KMS-11 (cell line): ENCODE results near the gene AOAH.

Experiments
- H2AFZ ChIP-seq: fragments of 200-600 bp; sonication (generic); 2 replicates; pipeline ENCODE4 v1.6.1; 2016; ENCODE audit warnings: antibody characterized with exemption, mixed run types, low read depth
- H3K27ac ChIP-seq: fragments of 200-600 bp; sonication (generic); 2 replicates; pipeline ENCODE4 v1.6.1; 2016; ENCODE audit warnings: mild to moderate bottlenecking, mixed run types
- H3K27me3 ChIP-seq: fragments of 200-600 bp; sonication (generic); 2 replicates; pipeline ENCODE4 v1.6.1; 2017; ENCODE audit warnings: mild to moderate bottlenecking, low read depth, mixed run types, moderate library complexity; ENCODE audit not compliant: insufficient read depth
- H3K36me3 ChIP-seq: fragments of 200-600 bp; sonication (generic); 2 replicates; pipeline ENCODE4 v1.6.1; 2017; ENCODE audit warnings: mild to moderate bottlenecking, mixed run types; ENCODE audit not compliant: insufficient read depth
- H3K4me1 ChIP-seq: fragments of 200-600 bp; sonication (generic); 2 replicates; pipeline ENCODE4 v1.6.1; 2016; ENCODE audit warnings: mild to moderate bottlenecking, low read depth, mixed run types; ENCODE audit not compliant: poor library complexity, severe bottlenecking
- H3K4me2 ChIP-seq: fragments of 200-600 bp; sonication (generic); 2 replicates; pipeline ENCODE4 v1.7.0; 2016; ENCODE audit warnings: mild to moderate bottlenecking, mixed run types
- H3K4me3 ChIP-seq: fragments of 200-600 bp; sonication (generic); IDR thresholded peaks from 2 replicates; pipeline ENCODE4 v1.6.1; 2017; ENCODE audit warnings: low read depth, low read length, mixed read lengths; ENCODE audit not compliant: insufficient read depth
- H3K79me2 ChIP-seq: fragments of 200-600 bp; sonication (generic); 2 replicates; pipeline ENCODE4 v1.6.1; 2016; ENCODE audit warnings: low read depth, mixed run types; ENCODE audit not compliant: insufficient read depth
- H3K9ac ChIP-seq: fragments of 200-600 bp; sonication (generic); 2 replicates; pipeline ENCODE4 v1.6.1; 2016; ENCODE audit warnings: mild to moderate bottlenecking, mixed run types
- H4K20me1 ChIP-seq: fragments of 200-600 bp; sonication (generic); 2 replicates; pipeline ENCODE4 v1.6.1; 2016; ENCODE audit warnings: mild to moderate bottlenecking, mixed run types; ENCODE audit not compliant: insufficient read depth
- TF ChIP-seq, protein P1 (sequence below): fragments of 200-600 bp; sonication (generic); conservative IDR thresholded peaks from 2 replicates; pipeline ENCODE4 v1.6.1; 2017; ENCODE audit warnings: low read depth, mild to moderate bottlenecking, antibody characterized with exemption, low read length, moderate library complexity, mixed read lengths

The AOAH gene

DNA sequence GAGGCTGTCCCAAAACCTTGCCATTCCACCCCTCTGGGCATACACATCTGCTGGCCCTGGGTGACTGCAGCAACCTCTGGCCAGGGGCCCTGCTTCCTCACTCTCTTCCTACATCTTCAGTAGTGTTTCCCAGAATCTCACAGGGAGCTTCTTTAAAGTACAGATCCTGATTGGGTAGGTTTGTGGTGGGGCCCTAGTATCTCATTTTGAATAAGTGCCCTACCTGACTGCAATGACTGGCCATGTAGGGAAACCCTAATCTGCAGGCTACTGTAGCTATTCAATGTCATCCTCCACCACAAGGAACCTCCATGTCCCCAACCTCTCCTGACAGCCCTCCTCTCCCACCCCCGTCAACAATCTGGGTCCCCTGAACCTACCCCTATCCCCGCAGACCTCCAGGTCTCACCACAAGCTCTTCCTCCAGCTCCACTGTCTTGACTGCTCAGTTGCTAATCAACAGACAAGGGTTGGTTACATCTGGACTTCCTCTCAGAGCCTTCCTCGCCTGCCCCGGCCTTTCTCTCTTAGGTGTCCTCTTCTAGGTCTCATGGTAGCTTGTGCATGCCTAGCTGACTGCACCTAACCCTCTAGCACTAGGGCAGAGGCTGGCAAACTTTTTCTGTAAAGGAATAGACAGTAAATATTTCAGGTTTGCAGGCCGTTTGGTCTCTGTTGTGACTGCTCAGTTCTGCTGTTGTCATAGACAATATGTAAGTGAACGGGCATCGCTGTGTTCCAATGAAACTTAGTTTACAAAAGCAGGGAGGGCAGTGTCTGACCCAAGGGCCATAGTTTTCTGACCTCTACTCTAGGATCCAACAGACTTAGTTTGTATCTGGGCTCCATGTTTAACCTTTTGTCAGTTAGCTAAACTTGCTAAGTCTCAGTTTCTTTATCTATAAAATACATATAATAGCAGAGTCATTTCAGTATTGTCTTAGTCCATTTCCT, 121.1 kb downstream of the AOAH start:
- Histone ChIP-seq H2AFZ (no peak overlapping the region), H3K27me3 (no peaks in the 10 kb centered on the region), H3K4me2 (no peak overlapping the region), H4K20me1 (no peaks in the 10 kb centered on the region), H3K27ac (no peak overlapping the region), H3K4me3 (no peak overlapping the region), H3K4me1 (no peaks in the 10 kb centered on the region), H3K9ac (no peak overlapping the region), H3K36me3 (no peaks in the 10 kb centered on the region), H3K79me2 (no peaks in the 10 kb centered on the region)
- TF ChIP-seq, protein P1, sequence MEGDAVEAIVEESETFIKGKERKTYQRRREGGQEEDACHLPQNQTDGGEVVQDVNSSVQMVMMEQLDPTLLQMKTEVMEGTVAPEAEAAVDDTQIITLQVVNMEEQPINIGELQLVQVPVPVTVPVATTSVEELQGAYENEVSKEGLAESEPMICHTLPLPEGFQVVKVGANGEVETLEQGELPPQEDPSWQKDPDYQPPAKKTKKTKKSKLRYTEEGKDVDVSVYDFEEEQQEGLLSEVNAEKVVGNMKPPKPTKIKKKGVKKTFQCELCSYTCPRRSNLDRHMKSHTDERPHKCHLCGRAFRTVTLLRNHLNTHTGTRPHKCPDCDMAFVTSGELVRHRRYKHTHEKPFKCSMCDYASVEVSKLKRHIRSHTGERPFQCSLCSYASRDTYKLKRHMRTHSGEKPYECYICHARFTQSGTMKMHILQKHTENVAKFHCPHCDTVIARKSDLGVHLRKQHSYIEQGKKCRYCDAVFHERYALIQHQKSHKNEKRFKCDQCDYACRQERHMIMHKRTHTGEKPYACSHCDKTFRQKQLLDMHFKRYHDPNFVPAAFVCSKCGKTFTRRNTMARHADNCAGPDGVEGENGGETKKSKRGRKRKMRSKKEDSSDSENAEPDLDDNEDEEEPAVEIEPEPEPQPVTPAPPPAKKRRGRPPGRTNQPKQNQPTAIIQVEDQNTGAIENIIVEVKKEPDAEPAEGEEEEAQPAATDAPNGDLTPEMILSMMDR, result no peak

DNA sequence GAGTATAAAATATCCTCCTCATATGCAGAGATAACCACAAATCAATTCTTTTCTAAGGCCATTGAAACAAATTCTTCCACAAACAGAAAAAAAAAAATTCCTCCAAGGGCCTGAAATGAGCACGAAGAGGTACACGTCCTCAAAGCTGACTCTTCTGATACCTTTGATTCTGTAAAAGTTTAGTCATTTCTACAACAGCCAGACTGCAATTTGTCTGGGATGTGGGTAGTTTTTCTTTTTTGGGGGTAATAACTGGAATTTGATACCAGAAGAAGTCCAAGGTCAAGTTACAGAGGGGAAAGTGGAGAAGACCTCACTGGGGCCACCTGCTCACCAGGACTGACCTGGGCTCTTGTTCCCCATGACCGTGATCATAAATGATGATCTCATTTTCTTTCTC, 121.8 kb downstream of the AOAH start:
- H3K79me2 ChIP-seq, result no peaks in the 10 kb centered on the region
- H3K4me2 ChIP-seq, result no peak overlapping the region

DNA sequence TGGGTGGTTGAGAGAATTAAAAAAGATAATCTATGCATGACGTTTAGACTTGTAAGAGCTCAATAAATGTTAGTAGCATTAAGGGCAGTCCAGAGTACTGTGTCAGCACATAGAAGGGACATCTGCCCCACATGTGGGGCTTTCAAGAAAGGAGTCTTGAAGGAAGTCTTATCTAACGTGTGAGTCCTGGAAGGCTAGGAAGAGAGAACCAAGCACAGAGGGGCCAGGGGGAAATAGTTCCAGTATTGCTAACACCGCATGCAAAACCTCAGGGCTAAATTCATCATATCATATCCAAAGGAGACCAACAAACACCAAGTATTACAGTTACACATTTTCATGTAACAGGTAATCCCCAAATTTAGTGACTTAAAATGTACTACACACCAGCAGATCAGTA, 122.7 kb downstream of the AOAH start:
- Histone ChIP-seq H3K4me1 (no peaks in the 10 kb centered on the region), H4K20me1 (no peaks in the 10 kb centered on the region), H2AFZ (no peak overlapping the region), H3K27ac (no peak overlapping the region), H3K4me3 (no peak overlapping the region), H3K9ac (no peak overlapping the region), H3K4me2 (no peak overlapping the region), H3K36me3 (no peaks in the 10 kb centered on the region), H3K27me3 (no peaks in the 10 kb centered on the region), H3K79me2 (no peaks in the 10 kb centered on the region)
- TF ChIP-seq, protein P1, result no peak

More for the DNA sequence above, 121.8 kb downstream of the AOAH start:
- TF ChIP-seq, protein P1, result no peak
- H3K9ac ChIP-seq, result no peak overlapping the region
- H3K27me3 ChIP-seq, result no peaks in the 10 kb centered on the region
- H2AFZ ChIP-seq, result no peak overlapping the region
- H3K36me3 ChIP-seq, result no peaks in the 10 kb centered on the region
- H3K4me3 ChIP-seq, result no peak overlapping the region
- no peaks in the 10 kb centered on the region for H3K4me1 ChIP-seq
- no peaks in the 10 kb centered on the region for H4K20me1 ChIP-seq
- H3K27ac ChIP-seq, result no peak overlapping the region

DNA sequence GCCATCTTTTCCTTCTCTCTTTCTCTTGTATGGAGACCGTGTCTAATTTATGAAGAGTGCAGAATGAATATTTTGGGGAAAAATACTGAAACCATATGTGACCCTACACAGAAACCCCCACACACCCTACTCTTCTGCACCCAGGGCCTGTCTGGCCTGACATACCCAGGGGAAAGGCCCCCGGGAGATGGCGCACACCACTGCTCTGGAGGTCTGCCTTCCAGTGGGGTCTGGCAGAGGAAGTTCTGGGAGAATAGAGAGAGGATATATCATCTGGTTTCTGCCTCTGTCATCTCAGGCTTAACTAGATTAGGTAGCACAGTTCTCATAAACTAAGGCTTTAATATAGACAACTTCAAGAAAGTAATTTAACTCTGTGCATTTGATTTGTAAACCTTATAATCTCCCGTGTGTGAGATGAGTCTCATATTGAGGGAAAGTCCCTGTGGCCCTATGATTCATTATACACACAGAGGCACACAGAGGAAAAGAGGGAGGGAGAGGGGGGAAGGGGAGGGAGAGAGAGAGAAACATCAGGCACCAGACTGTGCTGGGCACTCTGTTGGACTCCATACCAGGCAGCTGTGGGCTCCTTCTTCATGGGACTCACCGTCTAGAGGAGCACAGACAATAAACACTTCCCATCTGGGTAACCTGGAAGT, 123.3 kb downstream of the AOAH start:
- Histone ChIP-seq H3K4me3 (no peak overlapping the region), H3K79me2 (no peaks in the 10 kb centered on the region), H3K4me1 (no peaks in the 10 kb centered on the region), H2AFZ (no peak overlapping the region), H3K27ac (no peak overlapping the region), H3K4me2 (no peak overlapping the region), H3K27me3 (no peaks in the 10 kb centered on the region), H3K9ac (no peak overlapping the region), H3K36me3 (no peaks in the 10 kb centered on the region), H4K20me1 (no peaks in the 10 kb centered on the region)
- TF ChIP-seq, protein P1, result no peak
